Spleen (tissue), 7 donors: ENCODE measurements around the gene VPS8.

Experiments
- CTCF ChIP-seq, 11 experiments: fragments of 200-600 bp in 7 of 11; fragments of 450-650 bp in 4 of 11; sonication (generic) in 4 of 11; IDR thresholded peaks in 8 of 11; conservative IDR thresholded peaks in 3 of 11; 1 replicate in 7 of 11; 2 replicates in 4 of 11; pipeline versions ENCODE4 v1.4.0 to v1.8.0; 2016 to 2021; ENCODE audit warnings: antibody characterized with exemption in 11 of 11, inconsistent platforms in 4 of 11, mild to moderate bottlenecking in 1 of 11
- POLR2A ChIP-seq, 3 donors: fragments of 450-650 bp; IDR thresholded peaks; one replicate each; pipeline ENCODE4 v1.5.1; 2017; ENCODE audit warnings: antibody characterized with exemption in 3 of 3, mild to moderate bottlenecking in 1 of 3
- donor health status: DM: no; HTN: no; CAD: no; lungs with moderate emphysema.
- donor health status: DM: no; HTN: no; CAD: no.
- donor health status: DM: no; HTN: no; CAD: no.

- no peak for TF ChIP-seq CTCF (IDR thresholded peaks at IDR 0.05 in 8 of 11, conservative IDR thresholded peaks at IDR 0.05 in 3 of 11)
- TF ChIP-seq POLR2A (IDR thresholded peaks at IDR 0.05), result no peak
Observed at GRCh38 chr3:184919651-184920050, 107.7 kb downstream of the VPS8 start.
